Measurements from ENCODE around the gene CDH23. TPM values are rescaled to one million over a fixed set of nuclear protein-coding genes. Genes with fewer than 3 reads are reported as not detected.
A peak's percentile ranks its signal among the peaks of the same experiment; 100 is the strongest.

The CDH23 gene
- total RNA-seq, 4 donors from 2014 or later, result 7.1 to 56.2 (median 25.4) TPM

- intact Hi-C loops (cut with DNase I; ENCODE audit: low total_unique reads), result loop anchor here (10.0 kb wide), 1 partner anchor 309 kb away; no protein-coding TSS in a partner anchor
- TF ChIP-seq, protein P1, sequence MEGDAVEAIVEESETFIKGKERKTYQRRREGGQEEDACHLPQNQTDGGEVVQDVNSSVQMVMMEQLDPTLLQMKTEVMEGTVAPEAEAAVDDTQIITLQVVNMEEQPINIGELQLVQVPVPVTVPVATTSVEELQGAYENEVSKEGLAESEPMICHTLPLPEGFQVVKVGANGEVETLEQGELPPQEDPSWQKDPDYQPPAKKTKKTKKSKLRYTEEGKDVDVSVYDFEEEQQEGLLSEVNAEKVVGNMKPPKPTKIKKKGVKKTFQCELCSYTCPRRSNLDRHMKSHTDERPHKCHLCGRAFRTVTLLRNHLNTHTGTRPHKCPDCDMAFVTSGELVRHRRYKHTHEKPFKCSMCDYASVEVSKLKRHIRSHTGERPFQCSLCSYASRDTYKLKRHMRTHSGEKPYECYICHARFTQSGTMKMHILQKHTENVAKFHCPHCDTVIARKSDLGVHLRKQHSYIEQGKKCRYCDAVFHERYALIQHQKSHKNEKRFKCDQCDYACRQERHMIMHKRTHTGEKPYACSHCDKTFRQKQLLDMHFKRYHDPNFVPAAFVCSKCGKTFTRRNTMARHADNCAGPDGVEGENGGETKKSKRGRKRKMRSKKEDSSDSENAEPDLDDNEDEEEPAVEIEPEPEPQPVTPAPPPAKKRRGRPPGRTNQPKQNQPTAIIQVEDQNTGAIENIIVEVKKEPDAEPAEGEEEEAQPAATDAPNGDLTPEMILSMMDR (IDR thresholded peaks at IDR 0.05), result peak; percentile 65 to 81 (median 72)
- no peak for TF ChIP-seq POLR2A (IDR thresholded peaks at IDR 0.05)
- H3K27me3 ChIP-seq, result peaks cover 0 to 3% of the 10 kb centered on the region in 2 donors
- DNase-seq, result peak; percentile 64 to 74
- peak overlapping the region; percentile 75 to 91 for H3K27ac ChIP-seq
- no peaks in the 10 kb centered on the region for H3K9me3 ChIP-seq
- no peaks in the 10 kb centered on the region for H3K36me3 ChIP-seq
- H3K4me1 ChIP-seq, result peaks cover 0 to 8% of the 10 kb centered on the region in 2 donors
- H3K4me3 ChIP-seq, result peak overlapping the region; percentile 37 to 66
Observed at GRCh38 chr10:71396084-71396710, 523 bp upstream of the CDH23 start.

GRCh38 chr10:71397296-71398212 is 834 bp downstream of the CDH23 start:
- Histone ChIP-seq H3K4me1 (peaks cover 0 to 8% of the 10 kb centered on the region in 2 donors), H3K9me3 (no peaks in the 10 kb centered on the region), H3K36me3 (no peaks in the 10 kb centered on the region), H3K4me3 (peak overlapping the region; percentile 37 to 66), H3K27me3 (peaks cover 0 to 3% of the 10 kb centered on the region in 2 donors), H3K27ac (peak overlapping the region; percentile 75 to 91)
- intact Hi-C loops (cut with DNase I; ENCODE audit: low total_unique reads), result loop anchor here (10.0 kb wide), 1 partner anchor 307 kb away; no protein-coding TSS in a partner anchor
- TF ChIP-seq, protein P1 (IDR thresholded peaks at IDR 0.05), result no peak
- TF ChIP-seq POLR2A (IDR thresholded peaks at IDR 0.05), result no peak
- DNase-seq, result peak in 1 of 2 donors; percentile 27

DNA sequence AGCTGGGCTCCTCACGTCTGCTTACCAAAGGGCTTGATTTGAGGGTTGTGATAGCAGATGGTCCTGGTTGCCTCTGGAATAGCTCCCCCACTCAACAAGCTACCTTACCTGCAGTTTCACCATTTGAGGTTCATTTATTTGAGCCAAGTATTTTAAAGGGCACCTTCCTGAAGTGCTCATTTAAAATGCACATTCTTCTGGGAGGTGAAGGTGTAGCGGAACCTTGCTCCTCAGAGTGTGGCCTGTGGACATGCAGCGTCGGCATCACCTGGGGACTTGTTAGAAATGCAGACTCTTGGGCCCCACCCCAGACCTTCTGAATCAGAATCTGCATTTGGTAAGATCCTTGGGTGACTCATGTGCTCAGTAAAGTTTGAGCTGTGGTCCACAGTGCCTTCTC is 2.3 kb downstream of the CDH23 start:
- DNase-seq, result no peak
- intact Hi-C loops (cut with DNase I; ENCODE audit: low total_unique reads), result loop anchor here (10.0 kb wide), 1 partner anchor 306 kb away; no protein-coding TSS in a partner anchor
- no peaks in the 10 kb centered on the region for H3K9me3 ChIP-seq

DNA sequence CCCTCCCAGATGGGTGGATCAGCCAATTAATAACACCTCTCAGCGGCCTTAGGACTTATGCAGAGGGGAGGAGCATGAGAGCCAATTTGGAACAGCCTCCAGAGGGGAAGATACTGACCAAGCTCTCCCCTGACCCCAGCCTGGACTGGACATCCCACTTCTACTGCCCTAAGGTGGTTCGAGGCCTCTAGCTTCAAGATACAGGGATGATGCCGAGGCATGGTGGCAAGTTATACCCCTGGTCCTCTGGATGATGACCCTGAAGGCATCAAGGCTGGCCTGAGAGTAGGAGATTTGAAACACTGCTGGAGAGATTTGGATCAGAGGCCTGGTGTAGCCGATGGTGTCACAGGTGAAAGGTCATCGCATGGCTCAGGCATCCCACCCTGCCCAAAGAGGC is 3.2 kb downstream of the CDH23 start:
- H3K36me3 ChIP-seq, result no peaks in the 10 kb centered on the region
- intact Hi-C loops (cut with DNase I; ENCODE audit: low total_unique reads), result loop anchor here (10.0 kb wide), 1 partner anchor 305 kb away; no protein-coding TSS in a partner anchor
- TF ChIP-seq, protein P1 (IDR thresholded peaks at IDR 0.05), result no peak
- no peak for TF ChIP-seq POLR2A (IDR thresholded peaks at IDR 0.05)
- DNase-seq, result no peak
- H3K4me3 ChIP-seq, result no peak overlapping the region
- H3K4me1 ChIP-seq, result peaks cover 0 to 8% of the 10 kb centered on the region in 2 donors
- no peak overlapping the region for H3K27ac ChIP-seq
- no peaks in the 10 kb centered on the region for H3K9me3 ChIP-seq
- peaks cover 0 to 3% of the 10 kb centered on the region in 2 donors for H3K27me3 ChIP-seq

More for the DNA sequence above, 2.3 kb downstream of the CDH23 start:
- H3K36me3 ChIP-seq, result no peaks in the 10 kb centered on the region
- H3K4me3 ChIP-seq, result no peak overlapping the region
- H3K27ac ChIP-seq, result no peak overlapping the region
- H3K4me1 ChIP-seq, result peaks cover 0 to 8% of the 10 kb centered on the region in 2 donors
- peaks cover 0 to 3% of the 10 kb centered on the region in 2 donors for H3K27me3 ChIP-seq
- TF ChIP-seq POLR2A (IDR thresholded peaks at IDR 0.05), result no peak
- TF ChIP-seq, protein P1 (IDR thresholded peaks at IDR 0.05), result no peak

Measured in uterus (tissue), 4 donors.